ENCODE results near the gene PRDX5.
A peak's percentile ranks its signal among the peaks of the same experiment; 100 is the strongest.
"Not testable (repeated sequence)": the region's sequence is repeated elsewhere in the genome, so short reads cannot be mapped to it uniquely, and the experiment has no call there.

The PRDX5 gene

DNA sequence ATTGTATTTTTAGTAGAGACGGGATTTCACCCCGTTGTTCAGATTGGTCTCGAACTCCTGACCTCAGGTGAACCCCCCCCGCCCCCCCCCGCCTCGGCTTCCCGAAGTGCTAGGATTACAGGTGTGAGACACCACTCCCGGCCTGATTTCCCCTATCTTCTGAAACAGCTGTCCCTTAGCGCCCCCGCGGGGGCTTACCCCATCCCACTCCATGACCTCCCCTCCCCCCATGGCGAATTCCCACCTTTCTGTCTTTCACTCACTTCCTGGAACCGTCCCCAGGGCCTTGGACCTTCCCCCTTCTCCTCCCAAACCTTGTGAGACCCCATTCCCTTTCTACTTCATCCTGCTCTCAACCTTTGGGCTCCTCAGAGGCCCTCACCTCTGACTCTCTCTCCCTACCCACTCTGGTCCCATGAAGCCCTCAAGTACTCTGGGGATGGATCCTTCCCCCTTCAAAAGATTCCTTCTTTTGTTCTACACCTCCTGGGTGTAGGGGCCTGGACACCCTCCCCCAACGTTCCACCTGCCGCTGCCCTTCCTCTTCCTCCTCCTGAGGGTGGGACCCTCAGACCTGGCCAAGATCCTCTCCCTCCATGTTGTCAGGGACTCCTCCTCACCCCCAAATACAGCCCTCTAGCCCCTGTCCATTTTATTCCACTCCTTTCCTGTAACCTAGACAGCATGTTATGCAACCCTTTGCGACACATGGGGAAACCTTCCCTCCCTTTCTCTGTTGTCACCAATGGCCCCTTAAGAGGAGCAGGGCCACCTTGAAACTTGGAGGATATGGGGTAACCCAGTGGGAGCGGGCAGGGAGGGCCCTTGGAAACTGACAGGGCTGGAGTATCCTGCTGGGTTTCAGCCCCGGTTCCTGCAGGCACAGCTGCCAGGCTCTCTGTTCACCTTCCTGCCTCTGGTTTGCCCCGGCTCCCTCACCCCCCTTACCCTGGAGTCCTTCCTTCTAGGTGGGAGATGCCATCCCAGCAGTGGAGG lies 1.1 kb downstream of the PRDX5 start:
- peak in 1 of 2 experiments; percentile 69 for DNase-seq
- TF ChIP-seq POLR2A (IDR thresholded peaks at IDR 0.05; ENCODE audit: low read length), result no peak
- no peak for TF ChIP-seq GATA1 (IDR thresholded peaks at IDR 0.05; ENCODE audit: low read depth, low read length)

DNA sequence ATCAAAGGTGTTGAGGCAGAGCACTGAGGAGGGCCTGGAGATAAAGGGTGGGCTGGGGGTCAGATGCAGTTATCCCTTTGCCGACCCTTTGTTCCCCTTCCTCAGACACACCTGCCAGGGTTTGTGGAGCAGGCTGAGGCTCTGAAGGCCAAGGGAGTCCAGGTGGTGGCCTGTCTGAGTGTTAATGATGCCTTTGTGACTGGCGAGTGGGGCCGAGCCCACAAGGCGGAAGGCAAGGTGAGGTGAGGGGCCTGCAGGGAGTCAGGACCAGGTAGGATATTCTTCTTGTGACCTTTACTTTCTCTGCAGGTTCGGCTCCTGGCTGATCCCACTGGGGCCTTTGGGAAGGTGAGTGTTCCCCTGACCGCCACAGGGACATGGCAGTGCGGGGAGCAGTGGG lies 2.6 kb downstream of the PRDX5 start:
- DNase-seq, result no peak
- TF ChIP-seq GATA1 (IDR thresholded peaks at IDR 0.05; ENCODE audit: low read depth, low read length) (no peak), POLR2A (IDR thresholded peaks at IDR 0.05; ENCODE audit: low read length) (no peak)

DNA sequence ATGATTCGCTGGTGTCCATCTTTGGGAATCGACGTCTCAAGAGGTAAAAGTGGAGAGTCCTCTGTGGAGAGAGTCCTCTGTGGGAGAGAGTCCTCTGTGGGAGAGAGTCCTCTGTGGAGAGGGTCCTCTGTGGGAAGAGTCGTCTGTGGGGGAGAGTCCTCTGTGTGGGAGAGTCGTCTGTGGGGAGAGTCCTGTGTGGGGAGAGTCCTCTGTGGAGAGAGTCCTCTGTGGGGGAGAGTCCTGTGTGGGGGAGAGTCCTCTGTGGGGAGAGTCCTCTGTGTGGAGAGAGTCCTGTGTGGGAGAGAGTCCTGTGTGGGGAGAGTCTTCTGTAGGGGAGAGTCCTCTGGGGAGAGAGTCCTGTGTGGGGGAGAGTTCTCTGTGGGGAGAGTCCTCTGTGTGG lies 3.1 kb downstream of the PRDX5 start:
- no peak for DNase-seq
- TF ChIP-seq GATA1 (IDR thresholded peaks at IDR 0.05; ENCODE audit: low read depth, low read length) (no peak), POLR2A (IDR thresholded peaks at IDR 0.05; ENCODE audit: low read length) (no peak)

DNA sequence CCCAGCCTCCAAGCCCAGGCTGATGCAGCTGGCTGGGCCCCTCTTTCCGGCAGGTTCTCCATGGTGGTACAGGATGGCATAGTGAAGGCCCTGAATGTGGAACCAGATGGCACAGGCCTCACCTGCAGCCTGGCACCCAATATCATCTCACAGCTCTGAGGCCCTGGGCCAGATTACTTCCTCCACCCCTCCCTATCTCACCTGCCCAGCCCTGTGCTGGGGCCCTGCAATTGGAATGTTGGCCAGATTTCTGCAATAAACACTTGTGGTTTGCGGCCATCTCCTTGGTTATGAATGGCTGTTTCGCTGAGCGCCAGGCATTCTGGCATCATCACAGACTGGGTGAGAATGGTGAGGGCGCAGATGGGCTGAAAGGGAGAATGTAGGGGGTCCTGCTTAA lies 3.6 kb downstream of the PRDX5 start:
- no peak for DNase-seq
- TF ChIP-seq GATA1 (IDR thresholded peaks at IDR 0.05; ENCODE audit: low read depth, low read length), result no peak
- no peak for TF ChIP-seq POLR2A (IDR thresholded peaks at IDR 0.05; ENCODE audit: low read length)

DNA sequence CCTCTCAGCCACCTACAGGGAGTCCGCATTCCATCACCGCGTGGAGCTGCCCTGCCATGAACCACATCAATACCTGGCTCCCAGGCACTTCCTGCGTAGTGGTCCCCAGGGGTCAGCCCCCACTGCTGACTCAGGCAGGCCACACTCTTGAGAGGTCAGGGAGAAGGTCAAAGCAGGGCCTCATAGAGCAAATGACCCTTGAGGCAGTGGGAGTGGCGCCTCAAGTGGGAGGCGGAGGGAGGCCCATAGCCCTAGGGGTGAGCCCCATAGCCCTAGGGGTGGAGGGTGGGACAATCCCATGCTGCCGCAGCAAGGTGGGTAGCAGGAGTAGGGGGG lies 5.0 kb downstream of the PRDX5 start:
- DNase-seq, result no peak
- TF ChIP-seq POLR2A (IDR thresholded peaks at IDR 0.05; ENCODE audit: low read length) (no peak), GATA1 (IDR thresholded peaks at IDR 0.05; ENCODE audit: low read depth, low read length) (no peak)

DNA sequence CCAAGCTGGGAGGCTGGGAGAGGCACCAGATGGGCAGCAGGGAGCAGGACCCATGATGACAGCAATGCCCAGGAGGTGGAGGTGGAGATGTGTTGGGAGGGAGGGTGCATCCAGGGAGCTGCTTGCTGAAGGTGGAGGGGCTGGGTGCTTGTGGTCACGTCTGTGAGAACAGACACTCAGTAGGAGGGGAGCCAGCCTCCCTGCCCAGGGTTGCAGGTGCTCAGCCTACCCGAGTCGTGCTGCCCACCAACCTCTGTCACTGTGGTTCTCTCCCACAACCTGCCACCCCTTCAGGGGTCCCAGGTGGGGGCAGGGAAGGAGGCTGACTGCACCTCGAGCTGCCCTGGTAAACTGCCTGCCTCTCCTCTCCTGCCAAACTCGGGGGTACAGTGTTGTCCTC lies 5.5 kb downstream of the PRDX5 start:
- TF ChIP-seq POLR2A (IDR thresholded peaks at IDR 0.05; ENCODE audit: low read length), result no peak
- TF ChIP-seq GATA1 (IDR thresholded peaks at IDR 0.05; ENCODE audit: low read depth, low read length), result no peak
- DNase-seq, result no peak

DNA sequence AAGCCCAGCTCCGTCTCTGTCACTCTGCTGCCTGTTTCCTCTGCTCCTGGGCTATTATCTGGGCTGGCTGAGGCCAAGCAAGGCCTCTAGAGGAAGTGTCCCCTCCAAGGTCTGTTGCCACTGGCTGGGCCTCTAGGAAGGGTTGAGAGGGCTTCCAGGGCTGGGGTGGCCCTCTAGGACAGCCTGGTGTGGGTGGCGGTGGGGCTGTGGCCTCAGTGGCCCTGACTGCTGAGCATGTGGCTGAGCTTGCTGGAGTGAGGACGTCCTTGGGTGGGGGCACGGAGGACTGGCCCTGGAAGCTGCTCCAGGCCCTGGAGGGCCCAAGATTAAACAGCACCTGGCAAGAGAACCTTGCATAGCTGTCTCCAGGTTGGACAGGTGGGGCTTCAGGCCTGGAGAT lies 6.1 kb downstream of the PRDX5 start:
- DNase-seq, result not testable (repeated sequence)

DNA sequence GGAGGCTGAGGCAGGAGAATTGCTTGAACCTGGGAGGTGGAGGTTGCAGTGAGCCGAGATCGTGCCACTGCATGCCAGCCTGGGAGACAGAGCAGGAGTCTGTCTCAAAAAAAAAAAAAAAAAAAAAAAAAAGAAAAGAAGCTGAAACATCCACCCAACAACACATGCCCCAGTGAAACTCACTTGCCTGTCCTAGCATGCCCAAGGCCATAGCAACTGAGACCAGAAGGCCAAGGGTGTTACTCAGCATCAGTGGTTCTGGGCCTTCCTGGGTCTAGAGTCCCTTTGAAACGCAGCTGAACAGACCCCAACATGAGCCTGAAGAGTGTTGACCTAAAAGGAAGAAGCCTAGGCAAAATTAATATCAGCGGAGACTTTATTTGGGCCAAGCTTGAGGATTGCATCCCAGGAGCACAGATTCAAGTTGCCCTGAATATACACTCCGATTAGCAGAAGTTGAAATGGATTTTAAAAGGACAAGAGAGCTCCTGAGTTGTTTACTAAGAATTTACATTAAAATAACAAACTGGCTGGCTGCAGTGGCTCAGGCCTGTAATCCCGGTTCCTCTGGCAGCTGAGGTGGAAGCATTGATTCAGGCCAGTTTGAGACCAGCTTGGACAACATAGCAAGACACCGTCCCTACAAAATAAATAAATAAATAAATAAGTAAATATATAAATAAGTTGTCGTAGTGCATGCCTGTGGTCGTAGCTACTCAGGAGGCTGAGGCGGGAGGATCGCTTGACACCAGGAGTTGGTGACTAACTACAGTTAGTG lies 7.0 kb downstream of the PRDX5 start:
- TF ChIP-seq GATA1 (IDR thresholded peaks at IDR 0.05; ENCODE audit: low read depth, low read length), result no peak
- TF ChIP-seq POLR2A (IDR thresholded peaks at IDR 0.05; ENCODE audit: low read length), result no peak
- no peak for DNase-seq

DNA sequence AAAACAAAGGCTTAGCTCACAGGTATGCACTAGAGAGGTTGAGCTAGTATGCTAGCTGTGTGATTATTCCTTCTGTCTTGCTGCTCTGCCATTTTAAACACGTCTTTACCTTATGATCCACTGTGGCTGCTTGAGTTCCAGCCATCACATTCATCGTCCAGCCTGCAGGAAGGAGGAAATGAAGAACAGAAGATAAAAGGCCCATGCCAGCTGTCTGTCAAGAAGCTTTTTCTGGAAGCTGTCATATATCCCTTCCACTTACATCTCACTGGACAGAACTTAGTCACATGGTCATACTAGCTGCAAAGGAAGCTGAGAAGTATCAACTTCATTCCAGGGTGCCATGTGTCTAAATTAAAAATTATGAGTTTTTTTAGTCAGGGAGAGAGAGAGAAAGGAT lies 9.5 kb downstream of the PRDX5 start:
- DNase-seq, result no peak
- no peak for TF ChIP-seq POLR2A (IDR thresholded peaks at IDR 0.05; ENCODE audit: low read length)
- no peak for TF ChIP-seq GATA1 (IDR thresholded peaks at IDR 0.05; ENCODE audit: low read depth, low read length)

DNA sequence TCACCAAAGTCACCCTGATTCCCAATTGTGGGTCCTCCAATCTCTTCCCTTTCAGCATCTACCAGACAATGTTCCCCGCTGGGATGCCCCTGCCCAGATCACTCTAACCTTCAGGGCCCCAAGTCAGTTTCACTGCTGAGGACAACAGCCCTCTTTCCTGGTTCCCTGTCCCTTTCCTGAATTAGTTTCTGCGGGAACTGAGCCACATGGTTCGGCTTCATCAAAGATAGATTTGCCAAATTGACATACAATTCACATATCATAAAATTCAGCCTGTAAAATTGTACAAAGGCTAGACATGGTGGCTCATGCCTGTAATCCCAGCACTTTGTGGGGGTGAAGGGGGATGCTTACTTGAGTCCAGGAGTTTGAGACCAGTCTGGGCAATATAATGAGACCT lies 10.1 kb downstream of the PRDX5 start:
- TF ChIP-seq POLR2A (IDR thresholded peaks at IDR 0.05; ENCODE audit: low read length), result no peak
- no peak for TF ChIP-seq GATA1 (IDR thresholded peaks at IDR 0.05; ENCODE audit: low read depth, low read length)
- DNase-seq, result no peak

DNA sequence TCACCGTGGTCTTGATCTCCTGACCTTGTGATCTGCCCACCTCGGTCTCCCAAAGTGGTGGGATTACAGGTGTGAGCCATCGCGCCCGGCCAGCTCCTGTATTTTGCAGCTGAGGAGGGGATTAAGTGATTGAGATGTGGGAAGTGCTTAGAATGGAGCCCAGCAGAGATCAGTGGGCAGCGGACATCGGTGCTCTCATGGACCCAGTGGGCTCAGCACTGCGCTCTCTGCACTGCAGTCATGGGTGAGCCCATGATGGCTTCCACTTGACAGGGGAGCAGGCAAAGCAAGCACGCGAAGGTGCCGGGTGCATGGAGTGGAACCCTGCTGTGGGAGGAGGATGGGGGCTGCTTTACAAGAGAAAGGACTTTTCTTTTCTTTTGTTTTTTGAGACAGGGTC lies 13.0 kb downstream of the PRDX5 start:
- TF ChIP-seq POLR2A (IDR thresholded peaks at IDR 0.05; ENCODE audit: low read length) (no peak), GATA1 (IDR thresholded peaks at IDR 0.05; ENCODE audit: low read depth, low read length) (no peak)
- no peak for DNase-seq

DNA sequence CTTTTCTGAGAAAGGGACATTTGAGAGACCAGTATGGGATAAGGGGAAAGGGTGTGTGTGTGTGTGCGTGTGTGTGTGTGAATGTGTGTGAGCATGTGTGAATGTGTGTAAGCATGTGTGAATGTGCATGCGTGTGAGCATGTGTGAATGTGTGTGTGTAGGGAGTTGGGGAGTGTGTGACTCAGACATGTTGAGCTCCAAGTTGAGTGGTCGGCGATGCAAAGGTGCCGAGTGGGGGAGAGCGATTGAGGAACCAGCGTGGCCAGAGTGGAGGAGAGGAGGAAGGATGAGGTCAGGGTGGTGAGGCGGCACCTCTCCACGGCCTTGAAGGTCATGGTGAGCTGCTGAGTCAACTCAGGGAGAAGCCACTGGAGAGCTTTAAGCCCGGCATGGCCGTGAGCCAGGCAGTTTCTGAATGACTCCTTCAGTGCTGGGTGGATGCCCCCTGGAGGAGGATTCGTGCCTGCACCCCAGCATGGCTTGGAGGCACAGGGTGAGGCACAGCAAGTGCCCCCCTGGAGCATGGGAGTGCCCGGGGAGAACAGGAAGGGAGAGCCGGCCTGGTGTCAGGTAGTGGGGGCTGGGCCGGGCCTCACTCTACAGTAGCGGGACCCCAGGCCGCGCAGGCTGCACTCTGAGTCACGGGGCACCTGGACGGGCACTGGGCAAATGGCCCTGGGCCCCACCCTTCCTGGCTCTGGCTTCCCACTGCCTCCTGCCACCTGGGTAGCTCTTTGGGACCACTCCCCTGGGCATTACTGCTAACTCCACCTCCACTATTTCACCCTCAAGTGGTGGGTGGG lies 13.8 kb downstream of the PRDX5 start:
- peak; percentile 95 to 97 for DNase-seq
- TF ChIP-seq POLR2A (IDR thresholded peaks at IDR 0.05; ENCODE audit: low read length), result no peak
- TF ChIP-seq GATA1 (IDR thresholded peaks at IDR 0.05; ENCODE audit: low read depth, low read length), result no peak

DNA sequence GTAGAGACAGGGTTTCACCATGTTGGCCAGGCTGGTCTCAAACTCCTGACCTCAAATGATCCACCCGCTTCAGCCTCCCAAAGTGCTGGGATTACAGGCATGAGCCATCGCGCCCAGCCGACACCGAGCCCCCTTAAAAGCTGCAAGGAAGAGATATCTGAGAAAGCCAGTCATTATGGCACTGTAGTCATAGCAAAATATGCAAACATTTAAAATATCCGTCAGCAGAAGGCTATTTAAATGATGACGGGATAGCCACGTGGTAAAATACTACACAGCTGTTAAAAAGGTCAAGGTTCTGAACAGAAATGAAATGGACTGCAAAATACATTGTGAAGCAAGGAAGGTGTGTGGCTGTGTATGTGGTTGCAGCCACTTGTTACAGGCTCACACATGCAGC lies 15.6 kb downstream of the PRDX5 start:
- TF ChIP-seq GATA1 (IDR thresholded peaks at IDR 0.05; ENCODE audit: low read depth, low read length), result no peak
- no peak for TF ChIP-seq POLR2A (IDR thresholded peaks at IDR 0.05; ENCODE audit: low read length)
- DNase-seq, result peak; percentile 67 to 84
